Pulmonary artery endothelial cell (primary cell): ENCODE results near the gene GALNTL6. TPM values are rescaled to one million over a fixed set of nuclear protein-coding genes. Genes with fewer than 3 reads are reported as not detected.

ENCODE experiments used
- DNase-seq: peaks from one replicate; pipeline ENCODE4 v3.0.0-alpha.2; 2011; ENCODE audit warnings: low read depth, low spot score
- total RNA-seq: library from RNA; depleted of rRNA; stranded (reverse); fragments of >200 nt; gene quantifications from 2 replicates; pipeline ENCODE4 v1.2.3, GENCODE V29; 2014

GALNTL6 gene
- total RNA-seq, 1 donor from 2014 or later, result not detected

- DNase-seq, result no peak
Observed at GRCh38 chr4:172202480-172203076, 389.4 kb downstream of the GALNTL6 start.

DNA sequence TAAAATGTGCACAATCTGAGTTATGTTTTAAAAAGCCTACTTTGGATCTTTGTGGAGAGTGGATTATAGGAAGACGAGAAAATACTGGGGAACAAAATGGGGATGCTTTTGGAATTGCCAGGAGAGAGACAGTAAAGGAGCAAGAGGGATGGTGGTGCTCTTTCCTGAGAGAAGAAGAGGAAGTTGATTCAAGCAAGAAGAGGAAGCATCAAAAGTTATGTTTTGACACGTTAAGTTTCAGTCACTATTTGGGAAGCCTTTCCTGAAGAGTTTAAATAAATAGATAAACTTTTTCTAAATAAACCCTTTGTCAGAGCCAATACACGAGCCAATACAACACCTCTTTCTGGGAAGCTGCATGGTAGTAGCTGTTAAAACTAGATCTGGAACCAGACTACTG, 394.1 kb downstream of the GALNTL6 start:
- no peak for DNase-seq

DNA sequence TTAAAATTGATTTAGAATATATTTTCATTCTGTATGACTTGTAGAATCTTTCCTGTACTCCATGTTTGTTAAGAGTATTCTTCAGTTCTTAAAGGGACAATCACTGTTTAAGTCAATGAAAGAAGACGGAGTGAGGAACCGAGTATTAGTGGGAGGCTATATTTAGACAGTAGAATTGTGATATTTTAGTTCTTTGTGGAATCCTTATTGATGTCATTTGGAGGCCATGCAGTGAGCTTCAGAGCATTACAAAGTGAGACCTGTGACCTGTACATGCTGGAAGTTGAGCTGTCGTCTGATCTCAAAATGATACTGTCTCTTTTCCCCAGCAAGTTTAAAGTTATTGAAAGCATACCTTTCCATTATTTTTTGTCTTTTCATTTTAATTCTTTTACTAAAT, 394.7 kb downstream of the GALNTL6 start:
- no peak for DNase-seq

DNA sequence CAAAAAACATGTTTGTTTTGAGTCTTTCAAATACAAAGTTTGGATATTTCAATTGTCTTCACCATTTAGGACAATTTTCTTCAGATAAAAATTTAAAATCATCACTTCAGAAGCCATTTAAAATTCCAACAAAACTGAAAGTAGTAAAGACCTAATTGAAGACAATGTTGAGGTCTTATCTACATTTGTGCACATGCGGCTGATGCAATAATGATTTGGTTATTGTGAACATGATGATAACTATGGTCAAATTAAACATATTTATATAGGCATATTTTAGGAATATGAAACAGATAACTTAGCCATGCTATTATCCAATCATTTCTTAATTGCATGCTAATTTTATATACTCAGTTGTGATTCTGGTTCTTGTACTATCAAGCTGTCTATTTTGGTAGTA, 407.5 kb downstream of the GALNTL6 start:
- DNase-seq, result no peak

DNA sequence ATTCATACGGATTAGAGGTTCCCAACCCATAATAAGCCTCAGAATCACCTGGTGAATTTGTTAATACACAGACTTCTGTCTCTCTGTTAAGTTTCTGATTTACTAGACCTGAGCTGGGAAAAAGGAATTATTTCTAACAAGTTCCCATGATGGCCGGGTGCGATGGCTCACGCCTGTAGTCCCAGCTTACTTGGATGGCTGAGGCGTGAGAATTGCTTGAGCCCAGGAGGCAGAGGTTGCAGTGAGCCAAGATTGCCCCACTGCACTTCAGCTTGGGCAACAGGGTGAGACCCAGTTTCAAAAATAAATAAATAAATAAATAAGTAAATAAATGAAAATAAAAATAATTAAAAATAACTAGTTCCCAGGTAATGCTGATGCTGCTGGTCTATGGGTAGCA, 412.3 kb downstream of the GALNTL6 start:
- DNase-seq, result no peak

GRCh38 chr4:172232966-172233365, 419.8 kb downstream of the GALNTL6 start:
- no peak for DNase-seq

GRCh38 chr4:172243551-172243950, 430.3 kb downstream of the GALNTL6 start:
- DNase-seq, result no peak

DNA sequence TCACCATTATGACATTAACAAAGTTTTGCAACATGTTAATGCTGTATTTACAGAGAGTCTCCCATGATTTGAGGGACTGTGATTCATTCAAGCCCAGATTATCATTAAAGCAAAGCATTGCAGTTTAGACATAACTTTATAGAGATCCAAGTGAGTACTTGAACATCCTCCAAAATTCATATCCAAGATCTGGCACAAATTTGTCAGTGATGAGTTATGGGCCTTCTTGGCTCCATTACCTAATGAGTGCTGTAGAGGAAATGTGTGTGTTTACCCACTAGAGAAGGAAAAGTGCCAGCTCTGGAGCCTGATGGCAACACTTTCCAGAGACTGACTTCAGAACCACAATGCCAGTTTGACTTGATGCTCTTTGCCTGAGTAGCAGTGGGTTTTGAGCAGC, 432.3 kb downstream of the GALNTL6 start:
- DNase-seq, result no peak

- no peak for DNase-seq
Observed at GRCh38 chr4:172253409-172253808, 440.2 kb downstream of the GALNTL6 start.

DNA sequence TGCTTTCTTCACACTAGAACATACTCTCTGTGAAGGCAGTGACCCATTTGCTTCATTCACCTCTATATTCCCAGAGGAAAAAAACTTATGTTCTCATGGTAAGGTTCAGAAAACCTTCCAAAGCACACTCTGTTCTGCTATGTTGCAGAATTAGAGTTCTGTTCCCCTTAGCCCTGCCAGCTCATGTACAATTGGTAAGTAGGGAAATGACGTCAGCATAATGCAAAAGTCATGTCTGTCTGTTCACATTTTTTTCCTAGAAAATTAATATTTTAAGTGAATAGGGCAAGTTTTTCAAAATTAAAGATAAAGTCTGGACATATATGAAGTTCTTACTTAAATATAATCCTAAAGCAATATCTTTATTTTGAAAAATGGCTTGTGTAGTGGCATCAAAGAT, 443.6 kb downstream of the GALNTL6 start:
- DNase-seq, result no peak

DNA sequence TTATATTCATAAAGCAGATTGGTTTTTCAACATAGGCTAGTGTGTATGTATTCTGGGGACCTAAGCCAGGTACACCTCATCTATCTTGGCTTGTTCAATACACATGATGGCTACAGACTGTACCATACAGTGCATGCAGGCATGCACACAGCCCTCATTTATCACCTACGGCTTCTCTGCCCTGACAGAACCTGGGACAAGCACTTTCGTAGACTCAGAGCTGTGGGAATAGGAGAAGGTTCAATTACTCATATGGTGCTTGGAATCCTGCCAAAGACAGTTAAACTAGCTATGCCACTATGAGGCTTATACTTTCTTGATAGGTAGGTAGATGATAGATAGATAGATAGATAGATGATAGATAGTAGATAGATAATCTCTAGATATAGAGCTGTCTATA, 457.2 kb downstream of the GALNTL6 start:
- DNase-seq, result no peak

DNA sequence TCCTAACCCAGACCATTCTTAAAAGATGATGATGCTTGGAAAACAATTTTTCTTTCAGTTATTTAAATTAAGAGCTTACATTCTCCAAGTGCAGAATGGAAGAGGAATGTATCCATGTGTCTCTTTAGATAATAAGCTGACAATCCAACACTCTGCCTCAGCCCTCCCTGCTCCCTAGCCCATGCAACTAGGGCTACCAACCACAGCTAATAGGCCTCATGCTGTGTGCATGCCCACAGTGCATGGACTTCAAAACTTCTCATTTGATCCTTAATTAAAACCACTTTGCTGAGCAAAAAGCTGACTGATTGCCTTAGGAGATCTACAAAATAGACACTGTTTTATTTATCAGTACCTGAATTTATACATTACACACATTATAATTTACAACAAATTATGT, 473.9 kb downstream of the GALNTL6 start:
- DNase-seq, result no peak

DNA sequence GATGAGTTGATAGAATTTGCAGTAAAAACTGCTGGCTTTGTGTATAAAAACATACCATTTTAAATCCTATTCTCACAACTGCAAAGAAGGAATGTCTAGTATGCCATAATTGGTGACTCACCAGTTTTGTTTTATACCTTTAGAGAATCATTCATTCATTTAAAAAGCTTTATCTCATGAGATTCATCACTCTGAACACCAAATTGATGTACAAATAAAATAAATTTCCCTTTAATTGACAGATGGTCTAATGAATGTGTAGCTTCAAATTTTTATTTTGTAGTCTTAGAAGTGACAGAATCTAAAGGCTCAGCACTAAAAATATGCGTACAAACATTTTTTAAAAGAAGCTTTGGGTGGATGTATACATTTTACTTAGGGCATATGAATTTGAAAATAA, 492.5 kb downstream of the GALNTL6 start:
- DNase-seq, result no peak

DNA sequence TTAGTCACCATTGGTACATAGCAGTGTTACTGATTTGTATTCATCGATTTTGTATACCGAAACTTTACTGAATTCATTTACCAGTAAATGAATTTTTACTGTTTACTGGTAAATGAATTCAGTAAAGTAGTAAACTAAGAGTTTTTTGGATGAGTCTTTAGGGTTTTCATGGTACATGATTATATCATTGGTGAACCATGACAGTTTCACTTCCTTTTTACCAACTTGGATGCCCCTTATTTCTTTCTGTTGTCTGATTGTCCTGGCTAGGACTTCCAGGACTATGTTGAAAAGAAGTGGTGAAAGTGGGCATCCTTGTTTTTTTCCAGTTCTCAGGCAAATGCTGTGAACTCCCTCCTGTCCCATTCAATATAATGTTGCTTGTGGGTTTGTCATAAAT, 494.9 kb downstream of the GALNTL6 start:
- DNase-seq, result no peak

GRCh38 chr4:172311682-172312081, 498.5 kb downstream of the GALNTL6 start:
- no peak for DNase-seq

GRCh38 chr4:172323288-172323687, 510.1 kb downstream of the GALNTL6 start:
- DNase-seq, result no peak

- no peak for DNase-seq
Observed at GRCh38 chr4:172344308-172344938, 531.2 kb downstream of the GALNTL6 start.

DNA sequence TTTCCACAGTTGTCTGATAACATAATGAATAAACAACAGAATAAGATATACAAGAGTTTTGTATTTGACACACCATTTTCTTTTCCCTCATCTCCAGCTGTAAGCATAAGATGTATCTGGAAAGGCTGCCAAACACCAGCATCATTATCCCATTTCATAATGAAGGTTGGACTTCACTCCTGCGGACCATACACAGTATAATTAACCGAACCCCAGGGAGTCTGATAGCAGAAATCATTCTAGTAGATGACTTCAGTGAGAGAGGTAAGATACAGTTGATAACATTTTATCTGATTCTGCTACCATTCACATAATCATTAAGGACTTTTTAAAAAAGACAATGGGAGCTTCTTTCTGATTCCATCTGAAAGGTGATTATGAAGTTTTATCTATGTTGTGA, 535.2 kb downstream of the GALNTL6 start:
- DNase-seq, result no peak

DNA sequence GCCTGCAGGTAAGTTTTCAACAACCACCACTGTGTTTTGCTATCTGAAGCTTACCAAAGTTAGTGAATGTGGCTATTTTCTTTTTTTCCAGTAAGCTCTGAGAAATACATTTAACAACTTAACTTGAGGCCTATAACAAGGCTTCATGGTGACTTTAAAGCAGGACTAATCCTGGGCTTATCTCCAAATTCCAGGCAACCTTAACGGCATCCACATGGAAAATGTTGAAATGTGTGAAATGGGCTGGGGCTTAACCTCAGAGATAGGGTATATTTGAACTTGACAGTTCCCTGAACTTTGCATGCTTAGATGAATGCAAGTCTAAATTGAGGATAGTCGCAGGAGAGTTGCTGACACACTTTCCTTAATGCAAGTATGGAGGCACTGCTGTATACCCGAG, 539.2 kb downstream of the GALNTL6 start:
- no peak for DNase-seq

DNA sequence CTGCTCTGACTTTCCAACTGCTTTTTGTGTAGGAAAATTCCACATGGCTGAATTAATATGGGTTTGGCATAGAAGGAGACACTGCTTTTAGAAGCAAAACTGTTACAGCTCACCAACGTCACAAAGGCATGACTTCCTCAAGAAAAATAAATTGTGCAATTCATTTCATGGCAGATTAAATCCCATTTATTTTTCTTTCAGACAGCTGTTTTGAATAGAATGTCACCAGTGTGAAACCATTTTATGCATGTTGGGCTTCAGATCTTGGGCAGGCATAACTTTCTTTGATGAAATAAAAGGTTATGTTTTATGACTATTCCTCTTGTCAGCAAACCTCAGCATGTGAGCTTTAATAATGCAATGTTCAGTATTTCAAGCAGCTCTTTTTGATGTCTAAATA, 542.8 kb downstream of the GALNTL6 start:
- no peak for DNase-seq

DNA sequence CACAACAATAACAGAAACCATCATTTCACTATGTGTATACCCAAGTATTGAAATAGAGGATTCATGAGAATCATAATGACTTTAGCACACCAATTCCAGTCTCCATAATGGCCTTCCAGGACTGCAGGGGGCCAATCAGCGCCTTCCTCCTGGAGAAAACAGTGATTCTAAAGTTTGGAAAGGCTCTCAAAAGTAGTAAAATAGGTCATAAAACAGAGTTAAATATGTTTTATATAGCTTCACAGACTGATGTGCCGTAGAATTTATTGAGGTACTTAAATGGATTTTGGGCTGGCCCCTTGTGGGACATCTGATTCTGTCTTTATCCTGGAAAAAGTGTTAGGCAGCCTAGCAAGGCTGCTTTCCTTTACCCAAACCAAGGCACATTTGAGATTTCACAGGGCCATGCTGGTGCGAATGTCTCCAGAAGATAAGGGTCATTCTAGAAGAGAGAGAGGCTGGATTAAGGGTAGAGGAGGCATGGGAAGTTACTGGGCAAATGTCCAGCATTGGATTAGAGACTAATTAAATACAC, 543.9 kb downstream of the GALNTL6 start:
- DNase-seq, result no peak

DNA sequence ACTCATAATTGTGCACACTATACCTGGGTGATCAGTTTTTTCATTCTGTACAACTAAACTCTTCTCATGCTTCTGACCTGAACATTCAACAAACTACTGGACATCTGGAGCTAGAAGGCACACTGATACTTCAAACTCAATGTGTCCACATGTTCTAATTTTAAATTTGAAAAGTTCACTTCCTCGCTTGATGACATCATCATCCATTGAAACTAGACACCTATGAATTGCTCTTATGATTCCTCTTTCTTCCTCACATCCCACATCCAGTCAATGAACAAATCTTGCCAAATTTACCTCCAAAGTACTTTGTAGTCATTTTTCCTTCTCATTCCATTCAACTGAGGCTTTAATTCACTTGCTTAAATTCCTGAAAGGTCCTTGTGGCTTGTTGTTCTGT, 549.4 kb downstream of the GALNTL6 start:
- DNase-seq, result no peak

DNA sequence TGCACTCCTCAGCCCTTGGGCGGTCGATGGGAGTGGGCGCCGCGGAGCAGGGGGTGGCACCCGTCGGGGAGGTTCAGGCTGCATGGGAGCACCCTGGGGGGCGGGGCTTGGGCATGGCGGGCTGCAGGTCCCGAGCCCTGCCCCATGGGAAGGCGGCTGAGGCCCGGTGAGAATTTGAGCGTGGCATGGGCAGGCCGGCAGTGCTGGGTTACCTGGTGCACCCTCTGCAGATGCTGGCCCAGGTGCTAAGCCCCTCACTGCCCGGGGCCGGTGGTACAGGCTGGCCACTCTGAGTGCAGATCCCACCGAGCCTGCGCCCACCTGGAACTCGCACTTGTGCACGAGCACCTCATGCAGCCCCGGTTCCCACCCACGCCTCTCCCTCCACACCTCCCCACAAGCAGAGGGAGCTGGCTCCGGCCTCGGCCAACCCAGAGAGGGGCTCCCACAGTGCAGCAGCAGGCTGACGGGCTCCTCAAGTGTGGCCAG, 556.3 kb downstream of the GALNTL6 start:
- no peak for DNase-seq
